GM19193 (cell line): ENCODE results near the gene TOP3A.

Experiments used
- POLR2A ChIP-seq: IDR thresholded peaks from 4 replicates; pipeline ENCODE4 v1.6.1; 2011; ENCODE audit not compliant: insufficient read depth, insufficient read length; ENCODE audit errors: extremely low read depth

TOP3A gene

DNA sequence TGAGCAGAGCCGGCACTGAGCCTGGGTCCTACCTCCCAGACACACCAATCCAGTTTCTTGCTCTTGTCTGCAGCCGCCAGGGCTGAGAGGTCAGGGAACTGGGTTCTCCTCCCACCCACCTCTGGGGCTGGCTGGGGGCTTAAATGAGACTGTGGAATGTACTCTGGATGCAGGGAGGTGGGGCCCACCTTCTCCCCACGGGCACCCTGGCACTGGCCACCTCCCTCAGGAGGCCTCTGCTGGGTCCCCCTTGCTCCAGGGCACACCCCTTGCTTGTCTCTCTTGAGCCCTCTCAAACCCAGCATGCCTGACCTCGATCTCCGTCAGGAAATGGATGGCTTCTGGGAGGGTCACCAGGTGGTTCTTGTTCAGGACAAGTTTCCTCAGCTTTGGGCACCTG, 62.6 kb downstream of the TOP3A start:
- TF ChIP-seq POLR2A: no peak

DNA sequence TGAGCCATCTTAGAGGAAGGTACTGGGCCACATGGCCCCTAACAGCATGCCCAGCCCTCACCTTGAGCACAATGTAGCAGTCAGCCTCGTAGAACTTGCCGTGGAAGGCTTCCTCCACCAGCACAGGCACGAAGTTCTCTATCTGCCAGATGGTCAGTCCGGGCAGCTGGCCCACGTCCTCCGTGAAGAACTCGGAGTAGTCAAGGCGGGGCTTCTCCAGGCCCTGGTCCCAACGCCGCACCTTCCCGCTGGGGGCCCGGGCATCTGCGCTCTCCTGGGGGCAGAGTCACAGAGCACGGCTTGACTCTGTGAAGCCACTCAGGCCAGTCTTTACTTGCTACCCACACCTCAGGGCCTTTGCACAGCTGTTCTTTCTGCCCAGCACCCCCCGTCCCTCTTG, 63.6 kb downstream of the TOP3A start:
- TF ChIP-seq POLR2A: no peak

DNA sequence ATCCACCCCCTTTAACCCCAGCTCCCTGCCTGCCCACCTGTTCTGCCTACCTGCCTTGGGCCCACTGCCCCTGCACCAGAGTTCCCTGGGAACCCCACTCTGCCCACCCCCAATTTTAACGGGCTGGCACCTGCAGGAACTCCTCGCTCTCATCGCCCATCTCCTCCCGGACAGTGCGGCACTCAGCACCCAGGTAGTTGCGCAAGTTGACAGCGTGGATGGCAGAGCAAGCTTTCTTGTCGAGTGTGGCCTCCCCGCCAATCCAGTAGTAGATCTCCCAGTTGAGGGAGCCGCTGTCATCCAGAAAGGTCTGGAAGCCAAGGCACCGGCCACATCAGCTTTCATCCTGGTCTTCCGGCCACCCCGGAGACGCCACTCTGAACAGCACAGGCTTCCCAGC, 64.1 kb downstream of the TOP3A start:
- no peak for TF ChIP-seq POLR2A

DNA sequence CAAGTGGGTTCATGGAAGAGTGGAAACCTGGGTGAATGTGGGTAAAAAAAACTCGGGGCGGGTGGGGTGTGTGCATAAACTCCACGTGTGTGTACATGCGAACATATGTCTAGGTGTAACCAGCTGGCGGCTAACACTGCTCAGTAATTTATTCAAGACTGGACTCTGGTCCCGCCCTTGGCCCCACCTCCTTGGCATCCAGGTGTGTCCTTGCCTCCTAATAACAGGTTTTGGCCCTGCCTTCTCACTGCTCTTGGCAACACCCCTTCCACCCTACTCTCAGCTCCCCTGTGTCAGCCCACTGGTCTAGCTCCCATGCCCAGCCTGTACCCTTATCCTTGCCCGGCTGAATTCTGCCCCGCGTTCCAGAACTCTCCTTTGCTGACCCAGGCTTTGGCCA, 64.5 kb downstream of the TOP3A start:
- no peak for TF ChIP-seq POLR2A

DNA sequence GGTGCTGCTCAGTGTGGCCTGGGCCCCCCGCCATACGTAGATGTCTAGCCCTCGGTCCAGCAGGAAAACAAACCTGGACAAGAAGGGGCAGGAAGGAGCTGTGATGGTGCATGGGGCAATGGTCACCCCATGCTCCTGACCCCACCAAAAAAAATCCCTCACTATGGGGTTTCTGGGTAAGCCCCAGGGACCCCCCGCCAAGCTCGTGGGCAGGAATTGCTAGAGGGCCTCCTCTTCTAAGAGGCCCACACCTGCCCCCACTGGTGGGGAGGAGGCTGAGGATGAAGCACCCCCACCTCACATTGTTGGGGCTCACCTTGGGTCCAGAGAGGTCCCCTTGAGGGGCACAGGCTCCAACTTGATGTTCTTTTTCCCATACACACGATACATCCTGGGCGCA, 66.0 kb downstream of the TOP3A start:
- no peak for TF ChIP-seq POLR2A

DNA sequence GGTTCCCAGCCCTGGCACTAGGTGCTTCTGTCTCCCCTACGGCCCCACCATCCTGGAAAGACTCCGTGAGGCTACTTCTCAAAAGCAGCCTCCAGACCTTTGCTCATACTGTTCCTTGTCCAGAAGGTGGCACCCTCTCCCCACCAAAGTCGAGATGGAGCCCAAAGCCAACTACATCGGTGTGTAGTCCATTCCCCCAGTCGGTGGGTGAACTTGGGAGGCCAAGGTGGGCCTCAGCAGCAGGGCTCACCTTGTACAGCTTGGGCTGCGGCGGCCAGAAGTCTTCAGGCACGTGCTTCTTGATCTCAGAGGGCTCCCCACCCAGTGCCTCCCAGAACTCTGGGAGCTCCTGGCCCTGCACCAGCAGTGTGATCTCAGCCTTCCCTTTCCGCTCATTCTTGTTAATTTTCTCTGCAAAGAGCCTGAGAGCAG, 66.5 kb downstream of the TOP3A start:
- no peak for TF ChIP-seq POLR2A

DNA sequence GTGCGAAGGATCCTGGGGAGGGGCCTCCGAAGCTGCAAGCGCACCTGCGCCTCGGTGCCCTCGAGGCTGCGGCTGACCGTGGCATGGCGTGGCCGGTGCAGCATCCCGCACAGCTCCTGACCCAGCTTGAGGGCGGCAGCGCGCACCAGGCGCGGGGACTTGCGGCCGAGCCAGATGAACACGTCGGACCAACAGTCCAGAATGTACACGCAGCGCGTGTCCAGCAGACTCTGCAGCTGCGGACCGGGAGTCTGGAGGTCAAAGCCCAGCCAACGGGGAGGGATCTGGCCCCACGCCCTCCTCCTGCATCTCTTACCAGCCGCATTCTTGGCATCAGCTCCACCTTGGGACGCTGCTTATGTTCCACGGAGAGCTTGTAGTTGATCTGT, 67.2 kb downstream of the TOP3A start:
- no peak for TF ChIP-seq POLR2A

DNA sequence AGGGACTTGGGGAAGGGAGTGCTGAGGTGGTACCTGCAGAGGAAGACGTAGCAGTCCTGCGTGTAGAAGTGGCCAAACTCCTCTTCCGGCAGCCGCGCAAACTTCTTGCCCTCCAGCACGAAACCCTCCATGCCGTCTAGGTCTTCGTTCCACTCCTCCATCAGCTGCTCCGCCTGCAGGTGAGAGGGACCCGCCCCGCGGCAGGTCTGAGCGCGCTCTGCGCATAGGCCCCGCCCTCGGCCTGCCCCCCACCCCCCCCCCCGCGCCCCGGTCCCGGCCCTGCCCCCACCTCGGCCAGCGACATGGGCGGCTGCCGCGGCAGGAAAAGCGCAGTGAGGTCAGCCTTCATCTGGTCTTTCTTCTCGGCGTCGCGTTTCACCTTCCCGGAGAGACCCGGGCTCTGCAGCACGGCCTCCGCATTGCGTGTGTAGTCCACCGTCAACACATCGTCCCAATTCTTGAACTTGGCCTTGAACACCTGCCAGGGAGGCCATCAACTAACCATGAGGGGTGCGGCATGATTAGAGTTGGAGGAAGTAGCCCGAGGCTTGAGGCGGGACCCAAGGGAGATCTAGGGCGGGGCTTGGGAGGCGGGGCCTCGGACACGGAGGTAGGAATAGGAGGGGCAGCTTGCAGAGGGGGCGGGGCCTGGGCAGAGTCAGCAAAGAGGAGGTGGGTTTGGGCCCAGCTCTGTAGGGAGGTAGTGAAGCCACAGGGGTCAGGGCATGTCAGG, 67.7 kb downstream of the TOP3A start:
- no peak for TF ChIP-seq POLR2A

DNA sequence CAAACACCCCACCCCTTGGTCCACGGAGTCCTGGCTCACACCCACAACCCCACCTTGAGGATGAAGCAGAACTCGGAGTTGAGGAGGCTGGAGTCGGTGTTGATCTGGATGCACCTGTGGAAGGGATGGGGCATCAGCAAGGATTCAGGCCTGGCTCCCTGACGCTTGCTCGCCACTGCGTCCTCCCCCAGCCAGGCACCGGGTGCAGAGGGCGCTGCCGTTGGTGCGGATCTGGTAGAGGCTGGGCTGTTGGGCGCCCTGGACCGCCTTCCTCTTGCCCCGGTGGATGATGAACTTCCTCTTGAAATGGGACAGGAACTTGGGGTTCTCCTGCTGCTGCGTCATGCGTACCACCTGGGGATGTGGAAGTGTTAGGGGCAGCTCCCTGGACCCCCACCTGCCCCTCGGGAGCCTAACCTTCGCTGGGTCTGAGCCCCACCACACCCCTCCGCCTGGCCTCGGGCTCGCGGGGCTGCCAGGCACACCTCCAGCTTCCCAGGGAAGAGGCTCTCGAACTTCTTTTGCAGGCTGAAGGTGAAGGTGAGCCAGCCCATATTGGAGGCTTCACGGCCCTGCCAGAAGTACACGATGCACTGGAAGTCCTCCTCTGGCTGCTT, 68.6 kb downstream of the TOP3A start:
- no peak for TF ChIP-seq POLR2A

DNA sequence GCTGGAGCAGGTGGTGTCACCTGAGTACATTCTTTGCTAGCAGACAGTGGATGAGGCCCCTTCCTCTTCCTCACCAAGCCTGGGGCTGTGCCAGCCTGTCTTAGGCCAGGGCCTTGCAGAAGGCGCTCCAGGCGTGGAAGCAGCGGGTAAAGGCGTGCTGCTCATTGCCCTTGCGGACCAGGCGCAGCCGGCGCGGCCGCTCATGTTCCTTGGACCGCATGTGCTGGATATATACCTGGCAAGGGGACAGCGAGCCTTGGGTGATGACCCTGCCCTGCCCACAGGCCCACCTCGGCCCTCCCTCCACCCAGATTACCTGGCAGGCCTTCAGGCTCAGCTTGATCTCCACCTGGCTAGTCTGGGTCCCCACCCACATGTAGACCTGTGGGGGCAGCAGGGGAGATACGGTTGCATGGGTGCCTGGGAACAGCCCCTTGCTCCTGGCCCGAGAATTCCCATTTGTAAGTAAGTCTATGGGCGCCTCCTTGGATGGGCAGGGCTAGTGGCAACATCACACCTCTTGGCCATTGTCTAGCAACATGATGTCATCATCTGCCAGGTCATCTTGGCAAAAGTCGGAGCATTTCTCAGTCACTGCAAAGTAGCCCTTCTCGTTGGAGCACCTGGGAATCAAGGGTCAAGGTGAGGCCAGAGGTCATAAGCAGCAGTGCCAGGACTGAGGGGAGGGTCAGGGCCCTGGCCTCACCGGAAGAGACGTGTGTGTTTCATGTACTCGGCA, 69.6 kb downstream of the TOP3A start:
- no peak for TF ChIP-seq POLR2A

DNA sequence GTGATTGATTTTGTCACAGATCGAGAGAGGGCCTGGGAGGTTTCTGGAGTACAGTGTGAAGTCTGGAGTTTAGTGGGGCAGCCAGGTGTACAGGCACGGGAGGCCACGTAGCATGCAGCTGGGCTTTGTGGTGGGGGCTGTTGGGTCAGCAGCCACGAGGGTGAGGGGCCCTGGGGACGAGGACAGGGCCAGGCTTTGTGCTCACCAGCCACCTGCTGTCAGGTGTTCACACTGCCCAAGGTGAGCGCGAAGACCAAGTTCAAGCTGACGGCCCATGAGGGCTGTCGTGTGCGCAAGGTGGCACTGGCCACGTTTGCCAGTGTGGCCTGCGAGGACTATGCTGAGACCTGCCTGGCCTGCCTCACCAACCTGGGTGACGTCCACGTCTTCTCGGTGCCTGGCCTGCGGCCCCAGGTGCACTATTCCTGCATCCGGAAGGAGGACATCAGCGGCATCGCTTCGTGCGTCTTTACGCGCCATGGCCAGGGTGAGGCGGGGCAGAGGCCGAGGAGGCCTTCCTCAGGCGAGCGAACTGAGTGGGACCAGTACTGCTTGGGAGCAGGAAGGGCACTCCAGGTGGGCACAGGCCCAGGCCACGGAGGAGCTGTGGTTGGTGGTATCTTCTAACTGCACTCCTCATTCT, 73.4 kb downstream of the TOP3A start:
- no peak for TF ChIP-seq POLR2A

DNA sequence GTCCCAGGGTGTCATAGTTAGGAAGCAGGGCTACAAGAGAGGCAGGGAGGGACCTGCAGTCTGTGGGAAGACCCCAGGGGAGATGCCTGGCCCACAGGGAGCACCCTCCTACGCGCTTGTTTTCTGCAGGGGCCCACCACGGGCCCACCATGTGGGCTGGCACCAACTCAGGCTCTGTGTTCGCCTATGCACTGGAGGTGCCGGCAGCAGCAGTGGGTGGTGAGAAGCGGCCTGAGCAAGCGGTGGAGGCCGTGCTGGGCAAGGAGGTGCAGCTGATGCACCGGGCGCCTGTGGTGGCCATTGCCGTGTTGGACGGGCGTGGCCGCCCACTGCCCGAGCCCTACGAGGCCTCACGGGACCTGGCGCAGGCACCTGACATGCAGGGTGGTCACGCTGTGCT, 74.3 kb downstream of the TOP3A start:
- no peak for TF ChIP-seq POLR2A

DNA sequence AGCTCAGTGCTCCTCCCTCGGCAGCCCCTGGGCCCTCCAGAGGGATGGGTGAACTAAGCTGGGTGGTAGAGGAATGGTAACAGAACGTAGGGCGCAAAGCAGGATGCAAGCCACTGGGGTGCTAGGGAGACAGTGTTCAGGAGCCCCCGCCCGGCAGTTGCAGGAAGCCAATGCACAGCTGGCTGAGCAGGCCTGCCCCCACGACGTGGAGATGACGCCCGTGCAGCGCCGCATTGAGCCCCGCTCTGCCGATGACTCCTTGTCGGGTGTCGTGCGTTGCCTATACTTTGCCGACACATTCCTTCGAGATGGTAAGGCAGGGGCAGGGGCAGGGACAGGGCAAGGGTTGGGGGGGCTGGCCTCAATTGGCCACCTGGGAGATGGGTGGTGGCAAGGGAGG, 76.5 kb downstream of the TOP3A start:
- no peak for TF ChIP-seq POLR2A

DNA sequence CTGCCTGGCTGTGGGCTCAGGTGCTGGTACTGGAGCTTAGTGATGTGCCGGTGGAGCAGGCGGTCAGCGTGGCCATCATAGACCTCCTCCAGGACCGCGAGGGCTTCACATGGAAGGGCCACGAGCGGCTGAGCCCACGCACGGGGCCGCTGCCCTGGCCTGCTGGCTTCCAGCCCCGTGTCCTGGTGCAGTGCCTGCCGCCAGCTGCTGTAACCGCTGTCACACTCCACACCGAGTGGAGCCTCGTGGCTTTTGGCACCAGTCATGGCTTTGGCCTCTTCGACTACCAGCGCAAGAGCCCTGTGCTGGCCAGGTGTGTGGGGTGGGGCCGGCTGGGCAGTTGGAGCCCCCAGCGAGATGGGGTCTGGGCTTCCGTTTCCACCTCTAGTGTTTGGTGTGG, 77.3 kb downstream of the TOP3A start:
- TF ChIP-seq POLR2A: no peak

DNA sequence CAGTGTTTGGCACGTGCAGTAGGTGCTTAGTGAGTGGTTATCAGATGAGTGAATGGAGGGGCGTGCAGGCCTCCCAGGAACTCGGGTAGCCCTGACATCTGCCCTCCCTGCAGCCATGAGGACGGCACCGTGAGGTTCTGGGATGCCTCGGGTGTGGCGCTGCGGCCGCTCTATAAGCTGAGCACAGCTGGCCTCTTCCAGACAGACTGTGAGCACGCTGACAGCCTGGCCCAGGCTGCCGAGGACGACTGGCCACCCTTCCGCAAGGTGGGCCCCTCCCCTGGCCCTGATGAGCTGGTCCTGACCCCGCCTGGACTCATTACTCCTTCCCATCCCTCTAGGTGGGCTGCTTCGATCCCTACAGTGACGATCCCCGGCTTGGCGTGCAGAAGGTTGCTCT, 78.3 kb downstream of the TOP3A start:
- no peak for TF ChIP-seq POLR2A
